SK-N-SH (cell line): Measurements from ENCODE around the gene PFN1.

Experiments
- EP300 ChIP-seq, 2 experiments: IDR thresholded peaks; 2 replicates each; pipeline versions ENCODE4 v1.4.0 to v1.6.1; 2012; ENCODE audit warnings: borderline replicate concordance in 1 of 2, low read depth in 1 of 2, low read length in 1 of 2
- EZH2phosphoT487 ChIP-seq: fragments of 200-600 bp; sonication (generic); IDR thresholded peaks from 2 replicates; pipeline ENCODE4 v1.6.1; 2017; ENCODE audit warnings: low read depth, mixed run types, mild to moderate bottlenecking, antibody characterized with exemption, moderate library complexity, borderline replicate concordance
- GABPA ChIP-seq: IDR thresholded peaks from 2 replicates; pipeline ENCODE4 v1.4.0; 2012; ENCODE audit warnings: low read depth, mild to moderate bottlenecking
- GATA2 ChIP-seq: sonication (generic); formaldehyde crosslinking; IDR thresholded peaks from 2 replicates; pipeline ENCODE4 v1.5.0; 2020; ENCODE audit warnings: mild to moderate bottlenecking, missing genetic modification reagents
- NFIC ChIP-seq: IDR thresholded peaks from 2 replicates; pipeline ENCODE4 v1.4.0; 2012; ENCODE audit warnings: borderline replicate concordance
- POLR2AphosphoS5 ChIP-seq: IDR thresholded peaks from 2 replicates; pipeline ENCODE4 v1.6.1; 2012; ENCODE audit warnings: low read depth, low read length
- RAD21 ChIP-seq: IDR thresholded peaks from 2 replicates; pipeline ENCODE4 v1.6.1; 2012; ENCODE audit warnings: mild to moderate bottlenecking, low read length
- RFX5 ChIP-seq: IDR thresholded peaks from 2 replicates; pipeline ENCODE4 v1.6.1; 2012; ENCODE audit warnings: mild to moderate bottlenecking, improper control_type of control experiment, low read length
- SMC3 ChIP-seq: IDR thresholded peaks from 2 replicates; pipeline ENCODE4 v1.6.1; 2012; ENCODE audit warnings: low read depth, low read length, improper control_type of control experiment
- TAF1 ChIP-seq: IDR thresholded peaks from 2 replicates; pipeline ENCODE4 v1.6.1; 2012; ENCODE audit warnings: low read depth, mild to moderate bottlenecking, low read length, moderate library complexity, borderline replicate concordance
- TCF12 ChIP-seq: IDR thresholded peaks from 2 replicates; pipeline ENCODE4 v1.4.0; 2012
- TF ChIP-seq, protein P1 (sequence below): fragments of 200-600 bp; sonication (generic); IDR thresholded peaks from 2 replicates; pipeline ENCODE4 v1.6.1; 2017; ENCODE audit warnings: antibody characterized with exemption, mild to moderate bottlenecking, moderate library complexity
- TF ChIP-seq, protein P2 (sequence below): IDR thresholded peaks from 2 replicates; pipeline ENCODE4 v1.4.0; 2012; ENCODE audit warnings: low read depth
- TF ChIP-seq, protein P3 (sequence below): IDR thresholded peaks from 2 replicates; pipeline ENCODE4; 2012

DNA sequence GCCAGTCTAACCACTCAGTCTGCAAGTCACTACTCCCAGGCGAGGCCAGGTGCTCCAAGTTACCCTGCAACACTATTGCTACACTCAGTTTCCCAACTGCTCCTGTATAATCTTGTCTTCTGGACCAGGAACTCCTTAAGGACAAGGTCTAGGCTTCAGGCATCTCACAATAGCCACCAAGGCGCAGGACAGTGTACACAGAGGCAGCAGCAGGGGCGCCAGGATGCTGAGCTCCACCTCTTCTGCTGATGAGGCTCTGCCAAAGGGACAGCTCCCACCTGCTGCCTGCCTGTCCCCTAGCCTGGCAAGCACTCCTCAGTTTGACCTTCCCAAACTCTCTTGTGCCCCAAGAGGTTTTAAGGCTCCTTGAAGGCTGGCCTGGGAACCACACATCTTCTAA is 11.9 kb downstream of the PFN1 start:
- TF ChIP-seq GABPA (no peak), NFIC (no peak), TAF1 (no peak), RFX5 (no peak), SMC3 (no peak), TCF12 (no peak), RAD21 (no peak), EP300 (IDR thresholded peaks at IDR 0.05; ENCODE audit: borderline replicate concordance in 1 of 2, low read depth in 1 of 2, low read length in 1 of 2) (no peak), EZH2phosphoT487 (no peak), GATA2 (no peak), POLR2AphosphoS5 (no peak)
- TF ChIP-seq, protein P1, sequence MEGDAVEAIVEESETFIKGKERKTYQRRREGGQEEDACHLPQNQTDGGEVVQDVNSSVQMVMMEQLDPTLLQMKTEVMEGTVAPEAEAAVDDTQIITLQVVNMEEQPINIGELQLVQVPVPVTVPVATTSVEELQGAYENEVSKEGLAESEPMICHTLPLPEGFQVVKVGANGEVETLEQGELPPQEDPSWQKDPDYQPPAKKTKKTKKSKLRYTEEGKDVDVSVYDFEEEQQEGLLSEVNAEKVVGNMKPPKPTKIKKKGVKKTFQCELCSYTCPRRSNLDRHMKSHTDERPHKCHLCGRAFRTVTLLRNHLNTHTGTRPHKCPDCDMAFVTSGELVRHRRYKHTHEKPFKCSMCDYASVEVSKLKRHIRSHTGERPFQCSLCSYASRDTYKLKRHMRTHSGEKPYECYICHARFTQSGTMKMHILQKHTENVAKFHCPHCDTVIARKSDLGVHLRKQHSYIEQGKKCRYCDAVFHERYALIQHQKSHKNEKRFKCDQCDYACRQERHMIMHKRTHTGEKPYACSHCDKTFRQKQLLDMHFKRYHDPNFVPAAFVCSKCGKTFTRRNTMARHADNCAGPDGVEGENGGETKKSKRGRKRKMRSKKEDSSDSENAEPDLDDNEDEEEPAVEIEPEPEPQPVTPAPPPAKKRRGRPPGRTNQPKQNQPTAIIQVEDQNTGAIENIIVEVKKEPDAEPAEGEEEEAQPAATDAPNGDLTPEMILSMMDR: no peak
- TF ChIP-seq, protein P2, sequence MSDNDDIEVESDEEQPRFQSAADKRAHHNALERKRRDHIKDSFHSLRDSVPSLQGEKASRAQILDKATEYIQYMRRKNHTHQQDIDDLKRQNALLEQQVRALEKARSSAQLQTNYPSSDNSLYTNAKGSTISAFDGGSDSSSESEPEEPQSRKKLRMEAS: no peak
- TF ChIP-seq, protein P3, sequence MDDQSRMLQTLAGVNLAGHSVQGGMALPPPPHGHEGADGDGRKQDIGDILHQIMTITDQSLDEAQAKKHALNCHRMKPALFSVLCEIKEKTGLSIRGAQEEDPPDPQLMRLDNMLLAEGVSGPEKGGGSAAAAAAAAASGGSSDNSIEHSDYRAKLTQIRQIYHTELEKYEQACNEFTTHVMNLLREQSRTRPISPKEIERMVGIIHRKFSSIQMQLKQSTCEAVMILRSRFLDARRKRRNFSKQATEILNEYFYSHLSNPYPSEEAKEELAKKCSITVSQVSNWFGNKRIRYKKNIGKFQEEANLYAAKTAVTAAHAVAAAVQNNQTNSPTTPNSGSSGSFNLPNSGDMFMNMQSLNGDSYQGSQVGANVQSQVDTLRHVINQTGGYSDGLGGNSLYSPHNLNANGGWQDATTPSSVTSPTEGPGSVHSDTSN: no peak
